Chondrocyte (in vitro differentiated cells): ENCODE results near the gene SGCD. TPM values are rescaled to one million over a fixed set of nuclear protein-coding genes. Genes with fewer than 3 reads are reported as not detected.

Experiments used
- DNase-seq: peaks from one replicate; pipeline ENCODE4 v3.0.0; 2021; ENCODE audit warnings: mixed read lengths, low spot score
- H3K27ac Mint-ChIP-seq: one replicate; pipeline ENCODE4 v1.8.0; 2021; ENCODE audit warnings: mild to moderate bottlenecking, moderate library complexity, mixed read lengths; ENCODE audit not compliant: unreplicated experiment
- H3K27me3 Mint-ChIP-seq: 2 replicates; pipeline ENCODE4 v1.8.0; 2021; ENCODE audit warnings: low read depth, mixed read lengths
- H3K36me3 Mint-ChIP-seq: 2 replicates; pipeline ENCODE4 v1.8.0; 2021; ENCODE audit warnings: low read depth, mixed read lengths
- H3K4me1 Mint-ChIP-seq: 2 replicates; pipeline ENCODE4 v1.8.0; 2021; ENCODE audit warnings: low read depth, mild to moderate bottlenecking, mixed read lengths
- H3K4me3 Mint-ChIP-seq: one replicate; pipeline ENCODE4 v1.8.0; 2021; ENCODE audit warnings: mild to moderate bottlenecking, moderate library complexity, mixed read lengths; ENCODE audit not compliant: unreplicated experiment
- H3K9me3 Mint-ChIP-seq: 2 replicates; pipeline ENCODE4 v1.8.0; 2021; ENCODE audit warnings: low read depth, mixed read lengths
- CTCF ChIP-seq: fragments of 200-600 bp; sonication (generic); IDR thresholded peaks from 2 replicates; pipeline ENCODE4 v1.5.0; 2021; ENCODE audit warnings: antibody characterized with exemption, mild to moderate bottlenecking, moderate library complexity
- total RNA-seq: library from RNA; stranded (reverse); gene quantifications from 3 replicates; pipeline ENCODE4 v1.2.1, GENCODE V29; 2021

SGCD gene
- total RNA-seq, 1 donor from 2014 or later: 8.4 TPM

- no peak overlapping the region for H3K4me3 Mint-ChIP-seq
These were observed 124.5 kb downstream of the SGCD start for GRCh38 chr5:156451505-156451904.

GRCh38 chr5:156456857-156457256, 129.9 kb downstream of the SGCD start:
- H3K27ac Mint-ChIP-seq: no peak overlapping the region
- H3K36me3 Mint-ChIP-seq: no peaks in the 10 kb centered on the region
- H3K4me3 Mint-ChIP-seq: no peak overlapping the region
- peaks cover 31% of the 10 kb centered on the region for H3K4me1 Mint-ChIP-seq
- no peak for DNase-seq
- H3K27me3 Mint-ChIP-seq: no peaks in the 10 kb centered on the region
- no peaks in the 10 kb centered on the region for H3K9me3 Mint-ChIP-seq
- no peak for TF ChIP-seq CTCF

More at GRCh38 chr5:156451505-156451904, 124.5 kb downstream of the SGCD start:
- H3K27me3 Mint-ChIP-seq: no peaks in the 10 kb centered on the region
- H3K4me1 Mint-ChIP-seq: peaks cover 9% of the 10 kb centered on the region
- H3K9me3 Mint-ChIP-seq: no peaks in the 10 kb centered on the region
- H3K27ac Mint-ChIP-seq: no peak overlapping the region
- H3K36me3 Mint-ChIP-seq: no peaks in the 10 kb centered on the region
- DNase-seq: no peak
- TF ChIP-seq CTCF: no peak

GRCh38 chr5:156459812-156460385, 132.9 kb downstream of the SGCD start:
- Mint-ChIP-seq H3K27ac (no peak overlapping the region), H3K4me3 (no peak overlapping the region), H3K36me3 (no peaks in the 10 kb centered on the region), H3K27me3 (no peaks in the 10 kb centered on the region), H3K4me1 (peaks cover 33% of the 10 kb centered on the region), H3K9me3 (no peaks in the 10 kb centered on the region)
- TF ChIP-seq CTCF: no peak
- no peak for DNase-seq

GRCh38 chr5:156460471-156460870, 133.5 kb downstream of the SGCD start:
- Mint-ChIP-seq H3K9me3 (no peaks in the 10 kb centered on the region), H3K27ac (no peak overlapping the region), H3K36me3 (no peaks in the 10 kb centered on the region), H3K4me3 (no peak overlapping the region), H3K4me1 (peaks cover 33% of the 10 kb centered on the region), H3K27me3 (no peaks in the 10 kb centered on the region)
- no peak for DNase-seq
- no peak for TF ChIP-seq CTCF

- no peak for TF ChIP-seq CTCF
These were observed 139.9 kb downstream of the SGCD start for GRCh38 chr5:156466871-156467270.

More at GRCh38 chr5:156466871-156467270, 139.9 kb downstream of the SGCD start:
- Mint-ChIP-seq H3K4me1 (peaks cover 2% of the 10 kb centered on the region), H3K36me3 (no peaks in the 10 kb centered on the region), H3K27me3 (no peaks in the 10 kb centered on the region), H3K4me3 (no peak overlapping the region), H3K9me3 (no peaks in the 10 kb centered on the region), H3K27ac (no peak overlapping the region)
- no peak for DNase-seq
